KG1 (cell line): ENCODE data around the gene PNMA3.
"Not testable (repeated sequence)": the region's sequence is repeated elsewhere in the genome, so short reads cannot be mapped to it uniquely, and the experiment has no call there.

Experiments used
- DNase-seq: peaks from one replicate; lab custom pipeline; 2025; lab: John Stamatoyannopoulos, UW

The PNMA3 gene

GRCh38 chrX:153074262-153074899 lies 18.1 kb downstream of the PNMA3 start:
- no peak for DNase-seq

- no peak for DNase-seq
Measured at GRCh38 chrX:153074935-153075334, 18.7 kb downstream of the PNMA3 start.

- DNase-seq = no peak
Measured at GRCh38 chrX:153075366-153075765, 19.1 kb downstream of the PNMA3 start.

GRCh38 chrX:153077437-153078135 lies 21.3 kb downstream of the PNMA3 start:
- DNase-seq = not testable (repeated sequence)

- not testable (repeated sequence) for DNase-seq
Measured at GRCh38 chrX:153083238-153083923, 27.1 kb downstream of the PNMA3 start.

- DNase-seq = no peak
Measured at GRCh38 chrX:153102418-153102817, 46.1 kb downstream of the PNMA3 start.

GRCh38 chrX:153104959-153105358 lies 48.7 kb downstream of the PNMA3 start:
- DNase-seq = not testable (repeated sequence)

GRCh38 chrX:153106092-153106801 lies 50.0 kb downstream of the PNMA3 start:
- DNase-seq = not testable (repeated sequence)
